IMR-90 (cell line): ENCODE data around the gene SLC6A13. TPM values are rescaled to one million over a fixed set of nuclear protein-coding genes. Genes with fewer than 3 reads are reported as not detected.

Experiments used
- ATAC-seq: fragments of 200-7000 bp; cut with Tn5 transposase; 2 replicates; pipeline ENCODE4 v1.9.1; 2020; ENCODE audit warnings: low read depth, mild to moderate bottlenecking, moderate library complexity
- BruUV-seq: library from RNA; stranded (reverse); fragments of 400-500 nt; replicated peaks from 2 replicates; lab custom pipeline; 2021; lab: Mats Ljungman, UMichigan
- CTCF ChIA-PET: fragments of 300-600 bp; formaldehyde crosslinking; extraction: SDS; loops from one replicate; lab custom pipeline; 2021; ENCODE audit warnings: antibody characterized with exemption; lab: Yijun Ruan, JAX
- POLR2A ChIA-PET: fragments of 300-600 bp; sonication (Branson Sonifier 250); formaldehyde crosslinking; loops from one replicate; lab custom pipeline; 2022; ENCODE audit warnings: antibody characterized with exemption; ENCODE audit not compliant: unreplicated experiment; lab: Charles Lee
- DNase-seq: peaks from one replicate; pipeline ENCODE4 v3.0.0; 2013
- H2AFZ ChIP-seq: replicated peaks from 2 replicates; pipeline ENCODE3; 2013; ENCODE audit warnings: low read length, mild to moderate bottlenecking; ENCODE audit not compliant: poor library complexity
- H2AK5ac ChIP-seq: 2 replicates; pipeline ENCODE4 v1.6.1; 2013; ENCODE audit warnings: low read depth, low read length, inconsistent platforms
- H2AK9ac ChIP-seq: replicated peaks from 2 replicates; pipeline ENCODE3; 2013; ENCODE audit warnings: mild to moderate bottlenecking, low read depth, low read length, moderate library complexity; ENCODE audit not compliant: poor library complexity
- H2BK120ac ChIP-seq: 2 replicates; pipeline ENCODE4 v1.6.1; 2013; ENCODE audit warnings: low read depth, low read length, inconsistent platforms
- H2BK15ac ChIP-seq: 3 replicates; pipeline ENCODE4 v1.6.1; 2013; ENCODE audit warnings: low read depth, low read length, inconsistent platforms
- H2BK20ac ChIP-seq: 2 replicates; pipeline ENCODE4 v1.6.1; 2013; ENCODE audit warnings: low read depth, mild to moderate bottlenecking, inconsistent platforms, low read length, moderate library complexity
- H2BK5ac ChIP-seq: 2 replicates; pipeline ENCODE4 v1.6.1; 2013; ENCODE audit warnings: mild to moderate bottlenecking, low read depth, low read length, inconsistent platforms; ENCODE audit not compliant: poor library complexity, severe bottlenecking
- H3K14ac ChIP-seq: replicated peaks from 2 replicates; pipeline ENCODE4 v1.6.1; 2013; ENCODE audit warnings: low read depth, low read length, inconsistent platforms
- H3K18ac ChIP-seq: 2 replicates; pipeline ENCODE4 v1.6.1; 2013; ENCODE audit warnings: low read depth, low read length, control low read depth
- H3K23ac ChIP-seq: 2 replicates; pipeline ENCODE4 v1.6.1; 2013; ENCODE audit warnings: low read depth, low read length, inconsistent platforms
- H3K27ac ChIP-seq: 2 replicates; pipeline ENCODE4 v1.5.1; 2013; ENCODE audit warnings: mild to moderate bottlenecking, control low read depth, low read length; ENCODE audit not compliant: insufficient read depth
- H3K27me3 ChIP-seq: 2 replicates; pipeline ENCODE4 v1.6.1; 2013; ENCODE audit warnings: low read length; ENCODE audit not compliant: control insufficient read depth, insufficient read depth
- H3K36me3 ChIP-seq: 2 replicates; pipeline ENCODE4 v1.6.1; 2013; ENCODE audit warnings: low read length, mixed read lengths; ENCODE audit not compliant: control insufficient read depth, insufficient read depth
- H3K4ac ChIP-seq: 2 replicates; pipeline ENCODE4 v1.6.1; 2013; ENCODE audit warnings: low read depth, low read length, inconsistent platforms
- H3K4me1 ChIP-seq: 2 replicates; pipeline ENCODE4 v1.6.1; 2013; ENCODE audit warnings: low read length, mixed read lengths; ENCODE audit not compliant: control insufficient read depth, insufficient read depth
- H3K4me2 ChIP-seq: 2 replicates; pipeline ENCODE4 v1.6.1; 2013; ENCODE audit warnings: low read depth, mild to moderate bottlenecking, control low read depth, low read length, moderate library complexity
- H3K4me3 ChIP-seq: 2 replicates; pipeline ENCODE4 v1.5.1; 2013; ENCODE audit warnings: low read depth, mild to moderate bottlenecking, control low read depth, low read length, moderate library complexity; ENCODE audit not compliant: insufficient read depth
- H3K56ac ChIP-seq: 2 replicates; pipeline ENCODE4 v1.6.1; 2013; ENCODE audit warnings: low read length, inconsistent platforms; ENCODE audit not compliant: insufficient read depth; ENCODE audit errors: extremely low read depth
- H3K79me1 ChIP-seq, 2 experiments: 2 replicates each; pipeline ENCODE4 v1.6.1; 2013; ENCODE audit warnings: low read length in 2 of 2, inconsistent platforms in 1 of 2, low read depth in 1 of 2
- H3K9ac ChIP-seq: 2 replicates; pipeline ENCODE4 v1.6.1; 2013; ENCODE audit warnings: low read depth, low read length, control low read depth
- H3K9me1 ChIP-seq: 2 replicates; pipeline ENCODE4 v1.6.1; 2013; ENCODE audit warnings: low read length, inconsistent platforms; ENCODE audit not compliant: insufficient read depth
- H3K9me3 ChIP-seq: 2 replicates; pipeline ENCODE4 v1.6.1; 2013; ENCODE audit warnings: low read length; ENCODE audit not compliant: control insufficient read depth, insufficient read depth
- H4K20me1 ChIP-seq: 2 replicates; pipeline ENCODE4 v1.6.1; 2013; ENCODE audit warnings: low read length, inconsistent platforms; ENCODE audit not compliant: insufficient read depth
- H4K5ac ChIP-seq: 2 replicates; pipeline ENCODE4 v1.6.1; 2013; ENCODE audit warnings: mild to moderate bottlenecking, low read depth, low read length, control low read depth
- H4K8ac ChIP-seq, 2 experiments: 2 replicates each; pipeline ENCODE4 v1.6.1; 2013; ENCODE audit warnings: low read depth in 2 of 2, low read length in 2 of 2, control low read depth in 1 of 2, inconsistent platforms in 1 of 2
- H4K91ac ChIP-seq: 2 replicates; pipeline ENCODE4 v1.6.1; 2013; ENCODE audit warnings: low read depth, low read length, inconsistent platforms; ENCODE audit not compliant: insufficient read depth
- BHLHE40 ChIP-seq: fragments of 150-350 bp; IDR thresholded peaks from 2 replicates; pipeline ENCODE4 v1.6.1; 2016; ENCODE audit warnings: mild to moderate bottlenecking, low read depth, low read length
- CHD1 ChIP-seq: IDR thresholded peaks from 2 replicates; pipeline ENCODE4 v1.6.1; 2012; ENCODE audit warnings: low read depth, low read length, improper control_type of control experiment
- CTCF ChIP-seq: conservative IDR thresholded peaks from 2 replicates; pipeline ENCODE4 v1.5.1; 2012; ENCODE audit warnings: mild to moderate bottlenecking, low read depth, low read length, improper control_type of control experiment
- NFE2L2 ChIP-seq: fragments of 150-350 bp; IDR thresholded peaks from 2 replicates; pipeline ENCODE4 v1.6.1; 2016; ENCODE audit warnings: low read depth, mild to moderate bottlenecking, low read length
- POLR2A ChIP-seq: IDR thresholded peaks from 2 replicates; pipeline ENCODE4 v1.6.1; 2012; ENCODE audit warnings: mild to moderate bottlenecking, low read depth, low read length
- RAD21 ChIP-seq: IDR thresholded peaks from 2 replicates; pipeline ENCODE4 v1.6.1; 2012; ENCODE audit warnings: low read length, improper control_type of control experiment
- RCOR1 ChIP-seq: IDR thresholded peaks from 2 replicates; pipeline ENCODE4 v1.6.1; 2012; ENCODE audit warnings: mild to moderate bottlenecking, low read length, improper control_type of control experiment; ENCODE audit not compliant: insufficient replicate concordance
- SMC3 ChIP-seq: fragments of 150-350 bp; IDR thresholded peaks from 2 replicates; pipeline ENCODE4 v1.6.1; 2016; ENCODE audit warnings: low read depth, mild to moderate bottlenecking, antibody characterized with exemption, low read length, moderate library complexity
- WGBS, 2 experiments: methylation state at CpG; one replicate each; pipeline versions ENCODE4 v1.1.5 to v1.1.7; 2013; ENCODE audit warnings: missing lambda C conversion rate in 2 of 2; ENCODE audit not compliant: insufficient read length in 1 of 2; ENCODE audit errors: extremely low coverage in 2 of 2; 5-methylcytosine and 5-hydroxymethylcytosine counted together
- dilution Hi-C: fragments of 300-500 bp; cut with HindIII; formaldehyde crosslinking; loops from one replicate; pipeline ENCODE4 v1.14.3; 2018; ENCODE audit warnings: low sequenced_read_pairs; ENCODE audit not compliant: unreplicated experiment
- in situ Hi-C: fragments of 300-500 bp; cut with MboI; formaldehyde crosslinking; loops from 3 replicates; pipeline ENCODE4 v1.14.3; 2019; ENCODE audit warnings: low sequenced_read_pairs, inconsistent platforms, mixed read lengths
- intact Hi-C: fragments of 100-400 bp; cut with micrococcal nuclease; formaldehyde crosslinking; loops from 2 replicates; pipeline ENCODE4 v1.10.0; 2022
- polyA plus RNA-seq, 3 experiments: library from polyadenylated mRNA; depleted of rRNA; stranded (reverse); fragments of >200 nt; gene quantifications; 2 replicates each; pipeline ENCODE4 v1.2.3, GENCODE V29; 2012; ENCODE audit warnings: low replicate concordance in 1 of 3
- total RNA-seq: library from RNA; depleted of rRNA; stranded (reverse); fragments of >200 nt; gene quantifications from 2 replicates; pipeline ENCODE4 v1.2.3, GENCODE V29; 2012
- TF ChIP-seq, protein P1 (sequence below): fragments of 150-350 bp; IDR thresholded peaks from 2 replicates; pipeline ENCODE4 v1.6.1; 2016; ENCODE audit warnings: low read depth, mild to moderate bottlenecking, low read length, moderate library complexity, borderline replicate concordance

The SLC6A13 gene
- total and polyA plus RNA-seq, 2 of the 4 experiments (the other 2 are of a cell fraction), result under 0.01 to 0.10 TPM

DNA sequence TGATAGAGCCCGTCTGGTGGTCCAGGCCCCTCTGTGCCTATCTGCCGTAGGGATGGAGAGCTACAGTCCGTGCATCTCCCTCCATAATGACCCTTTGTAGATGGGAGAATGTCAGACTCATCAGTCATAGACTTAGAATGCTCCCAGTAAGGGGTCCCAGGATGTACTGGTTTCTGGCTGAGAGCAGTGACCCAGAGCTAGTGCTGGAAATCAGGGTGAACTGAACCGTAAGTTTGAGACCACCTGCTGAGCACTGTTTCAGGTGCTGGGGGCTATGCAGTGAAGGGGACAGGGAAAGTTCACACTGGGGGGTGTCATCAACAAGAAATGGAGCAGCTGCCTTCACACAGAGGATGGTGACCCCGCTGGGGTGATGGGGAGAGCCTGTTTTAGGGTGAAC is 82.8 kb downstream of the SLC6A13 start:
- ChIA-PET POLR2A (no interaction called here), CTCF (no interaction called here)

More for the DNA sequence above, 82.8 kb downstream of the SLC6A13 start:
- Histone ChIP-seq H3K9ac (no peak overlapping the region), H2BK5ac (peak overlapping the region; percentile 23), H3K4me3 (no peak overlapping the region), H3K4me1 (peaks cover 29% of the 10 kb centered on the region), H2BK15ac (no peak overlapping the region), H3K4ac (peak overlapping the region; percentile 52; the same call in 1 of the 2 replicates), H3K23ac (no peak overlapping the region), H4K5ac (peak overlapping the region; percentile 70; the same call in 1 of the 2 replicates), H3K9me3 (no peaks in the 10 kb centered on the region), H3K27ac (no peak overlapping the region), H2AK5ac (peak overlapping the region; percentile 12; the same call in 1 of the 2 replicates), H4K20me1 (no peaks in the 10 kb centered on the region), H3K79me1 (peaks cover 0 to 7% of the 10 kb centered on the region in 2 experiments; a peak in 1 of 4 replicates), H3K18ac (no peak overlapping the region; the same call in 1 of the 2 replicates), H3K4me2 (no peak overlapping the region), H4K8ac (peak overlapping the region in 1 of 2 experiments; percentile 88; a peak in 2 of 4 replicates), H3K36me3 (no peaks in the 10 kb centered on the region), H3K27me3 (no peaks in the 10 kb centered on the region), H2BK120ac (peak overlapping the region; percentile 55; the same call in 1 of the 2 replicates), H4K91ac (no peak overlapping the region; the same call in 1 of the 2 replicates), H2AK9ac (peak overlapping the region; percentile 85), H2BK20ac (peak overlapping the region; percentile 20; the same call in 1 of the 2 replicates), H3K56ac (no peak overlapping the region), H3K14ac (no peak overlapping the region; the same call in 1 of the 2 replicates), H3K9me1 (peaks cover 32% of the 10 kb centered on the region), H2AFZ (peak overlapping the region; percentile 34)
- WGBS, 2 experiments, result no CpG with 5 or more reads among the region's 5 CpGs
- in situ Hi-C loops (no loop called here), intact Hi-C loops (no loop called here), dilution Hi-C loops (no loop called here)
- TF ChIP-seq, protein P1, sequence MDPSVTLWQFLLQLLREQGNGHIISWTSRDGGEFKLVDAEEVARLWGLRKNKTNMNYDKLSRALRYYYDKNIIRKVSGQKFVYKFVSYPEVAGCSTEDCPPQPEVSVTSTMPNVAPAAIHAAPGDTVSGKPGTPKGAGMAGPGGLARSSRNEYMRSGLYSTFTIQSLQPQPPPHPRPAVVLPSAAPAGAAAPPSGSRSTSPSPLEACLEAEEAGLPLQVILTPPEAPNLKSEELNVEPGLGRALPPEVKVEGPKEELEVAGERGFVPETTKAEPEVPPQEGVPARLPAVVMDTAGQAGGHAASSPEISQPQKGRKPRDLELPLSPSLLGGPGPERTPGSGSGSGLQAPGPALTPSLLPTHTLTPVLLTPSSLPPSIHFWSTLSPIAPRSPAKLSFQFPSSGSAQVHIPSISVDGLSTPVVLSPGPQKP, result no peak
- TF ChIP-seq CTCF, result no peak
- no peak for TF ChIP-seq RCOR1
- TF ChIP-seq RAD21, result no peak
- TF ChIP-seq CHD1, result no peak
- no peak for TF ChIP-seq NFE2L2
- TF ChIP-seq BHLHE40, result no peak
- TF ChIP-seq POLR2A, result no peak
- TF ChIP-seq SMC3, result no peak
- ATAC-seq, result no peak
- no TSS peak for BruUV-seq
- DNase-seq, result no peak
